Muscle layer of duodenum (tissue), 2 donors: ENCODE data around the gene HSPA9.

Experiments used
- H3K27ac ChIP-seq: one replicate; pipeline ENCODE4 v1.7.0; 2013; ENCODE audit warnings: mild to moderate bottlenecking, low read length
- H3K27me3 ChIP-seq: one replicate; pipeline ENCODE4 v1.7.0; 2013; ENCODE audit warnings: low read depth, mild to moderate bottlenecking, control low read depth, low read length
- H3K36me3 ChIP-seq, 2 donors: one replicate each; pipeline ENCODE4 v1.7.0; 2013; ENCODE audit warnings: low read length in 2 of 2, control low read depth in 1 of 2, mild to moderate bottlenecking in 1 of 2; ENCODE audit not compliant: insufficient read depth in 2 of 2, control insufficient read depth in 1 of 2
- H3K4me1 ChIP-seq, 2 donors: one replicate each; pipeline ENCODE4 v1.7.0; 2013; ENCODE audit warnings: low read length in 2 of 2, mild to moderate bottlenecking in 2 of 2, control low read depth in 1 of 2, moderate library complexity in 1 of 2; ENCODE audit not compliant: insufficient read depth in 2 of 2, control insufficient read depth in 1 of 2
- H3K4me3 ChIP-seq, 2 donors: one replicate each; pipeline ENCODE4 v1.7.0; 2013; ENCODE audit warnings: low read length in 2 of 2, low read depth in 1 of 2, mild to moderate bottlenecking in 1 of 2
- H3K9me3 ChIP-seq, 2 donors: one replicate each; pipeline ENCODE4 v1.7.0; 2013; ENCODE audit warnings: low read length in 2 of 2, control low read depth in 1 of 2, mild to moderate bottlenecking in 1 of 2; ENCODE audit not compliant: control insufficient read depth in 1 of 2
- donor health status: healthy.

The HSPA9 gene

GRCh38 chr5:138605254-138605972 lies 30.2 kb upstream of the HSPA9 start:
- Histone ChIP-seq H3K4me1 (peaks cover 0 to 5% of the 10 kb centered on the region in 2 donors), H3K36me3 (no peaks in the 10 kb centered on the region), H3K9me3 (no peaks in the 10 kb centered on the region), H3K27ac (no peak overlapping the region), H3K27me3 (no peaks in the 10 kb centered on the region), H3K4me3 (no peak overlapping the region)

DNA sequence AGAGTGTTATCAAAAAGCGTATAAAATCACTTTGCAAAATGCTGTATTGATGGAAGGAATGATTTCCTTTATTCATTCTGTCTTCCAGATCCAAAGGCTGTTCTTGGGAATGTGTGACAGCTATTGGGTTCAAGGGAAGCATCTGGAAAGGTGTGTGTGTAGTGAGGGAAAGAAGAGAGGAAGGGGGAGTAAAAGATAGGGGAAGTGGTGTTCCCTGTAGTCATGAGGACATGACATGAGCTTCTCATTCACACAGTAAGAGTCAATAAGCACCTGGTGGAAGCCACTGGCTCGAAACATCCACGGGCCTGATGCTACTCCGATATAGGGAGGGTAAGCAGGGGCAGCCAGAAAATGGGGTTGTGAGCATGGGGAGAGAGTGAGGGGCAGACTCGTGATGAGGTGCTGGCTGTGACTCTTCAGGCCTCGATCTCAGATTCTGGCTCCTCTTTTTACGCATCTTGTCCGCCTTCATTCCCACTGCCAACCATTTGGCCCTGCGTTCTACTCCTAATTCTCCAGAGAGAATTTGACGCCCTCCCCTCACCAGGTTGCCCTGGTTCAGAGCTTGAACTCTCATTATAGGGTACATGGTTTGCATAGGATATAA lies 29.1 kb upstream of the HSPA9 start:
- H3K27me3 ChIP-seq: no peaks in the 10 kb centered on the region
- H3K36me3 ChIP-seq: no peaks in the 10 kb centered on the region
- no peaks in the 10 kb centered on the region for H3K4me1 ChIP-seq
- H3K27ac ChIP-seq: no peak overlapping the region
- no peak overlapping the region for H3K4me3 ChIP-seq
- no peaks in the 10 kb centered on the region for H3K9me3 ChIP-seq

DNA sequence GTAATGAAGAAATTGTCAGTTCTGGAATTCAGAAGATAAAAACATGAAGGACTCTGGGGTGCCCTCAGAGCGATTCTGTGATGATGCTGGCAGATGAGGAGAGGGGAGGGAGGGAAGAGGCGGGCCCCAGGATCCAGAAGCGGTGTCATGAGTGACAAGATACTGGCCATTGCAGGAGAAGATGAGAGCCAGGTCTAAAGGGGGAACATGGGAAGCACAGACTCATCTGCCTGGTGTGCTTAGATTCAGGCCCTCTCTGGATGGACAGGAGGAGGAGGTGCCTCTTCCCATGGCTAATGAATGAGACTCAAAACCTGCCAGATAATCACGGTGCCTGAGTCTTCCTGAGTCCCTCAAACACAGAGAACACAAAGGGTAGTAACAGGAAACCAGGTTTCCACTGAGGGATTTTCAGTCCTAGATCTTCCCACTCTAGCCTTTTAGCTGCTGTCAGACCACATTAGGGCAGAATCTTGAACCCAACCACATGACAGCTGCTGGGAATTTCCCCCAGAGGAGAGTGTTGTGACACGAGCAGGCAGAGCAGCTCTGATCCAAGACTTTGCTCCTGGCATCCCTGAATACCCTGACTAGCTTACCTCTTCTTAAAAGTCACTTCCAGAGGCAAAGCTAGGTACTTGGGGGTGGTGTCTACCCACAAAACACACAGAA lies 28.2 kb upstream of the HSPA9 start:
- H3K27ac ChIP-seq: no peak overlapping the region
- H3K4me1 ChIP-seq: no peaks in the 10 kb centered on the region

DNA sequence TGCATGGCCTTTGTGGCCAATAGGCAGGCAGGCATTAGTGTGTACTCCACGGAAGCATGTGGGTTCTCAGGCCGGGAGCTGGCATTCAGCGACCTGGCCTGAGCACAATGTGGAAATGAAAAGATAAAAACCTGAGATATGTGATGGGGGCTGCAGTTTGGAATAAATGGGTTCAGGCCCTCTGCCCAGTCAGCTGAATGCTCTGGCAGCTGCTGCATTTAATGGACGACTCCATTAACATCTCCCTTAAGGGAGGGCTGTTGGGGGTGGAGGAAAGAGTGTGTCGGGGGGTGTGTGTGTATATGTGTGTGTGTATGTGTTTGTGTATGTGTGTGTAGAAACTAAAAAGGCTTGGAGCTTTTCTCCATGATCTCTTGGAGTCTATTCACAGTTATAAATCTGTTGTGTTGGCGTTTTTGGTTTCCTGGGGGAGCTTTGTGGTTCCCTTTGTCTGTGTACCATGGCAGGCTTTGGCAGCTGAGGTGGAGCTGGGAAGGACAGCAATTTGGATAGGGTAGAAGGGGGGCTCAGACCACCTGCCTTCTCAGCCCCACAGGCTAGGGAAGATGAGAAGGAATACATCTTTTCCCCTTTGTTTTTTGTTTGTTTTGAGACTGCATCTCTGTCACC lies 27.3 kb upstream of the HSPA9 start:
- no peaks in the 10 kb centered on the region for H3K27me3 ChIP-seq
- H3K36me3 ChIP-seq: no peaks in the 10 kb centered on the region
- no peak overlapping the region for H3K27ac ChIP-seq
- no peaks in the 10 kb centered on the region for H3K9me3 ChIP-seq
- H3K4me3 ChIP-seq: no peak overlapping the region
- no peaks in the 10 kb centered on the region for H3K4me1 ChIP-seq

More for the DNA sequence above, 28.2 kb upstream of the HSPA9 start:
- Histone ChIP-seq H3K36me3 (no peaks in the 10 kb centered on the region), H3K4me3 (no peak overlapping the region), H3K27me3 (no peaks in the 10 kb centered on the region), H3K9me3 (no peaks in the 10 kb centered on the region)

GRCh38 chr5:138601444-138601843 lies 26.2 kb upstream of the HSPA9 start:
- H3K4me3 ChIP-seq: no peak overlapping the region
- no peak overlapping the region for H3K27ac ChIP-seq
- no peaks in the 10 kb centered on the region for H3K36me3 ChIP-seq
- H3K27me3 ChIP-seq: no peaks in the 10 kb centered on the region
- no peaks in the 10 kb centered on the region for H3K4me1 ChIP-seq
- no peaks in the 10 kb centered on the region for H3K9me3 ChIP-seq

GRCh38 chr5:138600446-138600845 lies 25.2 kb upstream of the HSPA9 start:
- Histone ChIP-seq H3K27me3 (no peaks in the 10 kb centered on the region), H3K4me3 (no peak overlapping the region), H3K36me3 (no peaks in the 10 kb centered on the region), H3K27ac (no peak overlapping the region), H3K4me1 (no peaks in the 10 kb centered on the region), H3K9me3 (no peaks in the 10 kb centered on the region)

- H3K36me3 ChIP-seq: no peaks in the 10 kb centered on the region
- H3K27me3 ChIP-seq: no peaks in the 10 kb centered on the region
- no peak overlapping the region for H3K4me3 ChIP-seq
- no peaks in the 10 kb centered on the region for H3K9me3 ChIP-seq
- no peak overlapping the region for H3K27ac ChIP-seq
- no peaks in the 10 kb centered on the region for H3K4me1 ChIP-seq
These were observed 22.6 kb upstream of the HSPA9 start for GRCh38 chr5:138597661-138598400.

- Histone ChIP-seq H3K4me3 (no peak overlapping the region), H3K27me3 (no peaks in the 10 kb centered on the region), H3K4me1 (no peaks in the 10 kb centered on the region), H3K9me3 (no peaks in the 10 kb centered on the region), H3K36me3 (no peaks in the 10 kb centered on the region), H3K27ac (no peak overlapping the region)
These were observed 21.1 kb upstream of the HSPA9 start for GRCh38 chr5:138596105-138596881.

GRCh38 chr5:138595180-138595795 lies 20.1 kb upstream of the HSPA9 start:
- H3K9me3 ChIP-seq: no peaks in the 10 kb centered on the region
- no peak overlapping the region for H3K27ac ChIP-seq
- no peaks in the 10 kb centered on the region for H3K4me1 ChIP-seq
- no peak overlapping the region for H3K4me3 ChIP-seq
- no peaks in the 10 kb centered on the region for H3K36me3 ChIP-seq
- H3K27me3 ChIP-seq: no peaks in the 10 kb centered on the region

DNA sequence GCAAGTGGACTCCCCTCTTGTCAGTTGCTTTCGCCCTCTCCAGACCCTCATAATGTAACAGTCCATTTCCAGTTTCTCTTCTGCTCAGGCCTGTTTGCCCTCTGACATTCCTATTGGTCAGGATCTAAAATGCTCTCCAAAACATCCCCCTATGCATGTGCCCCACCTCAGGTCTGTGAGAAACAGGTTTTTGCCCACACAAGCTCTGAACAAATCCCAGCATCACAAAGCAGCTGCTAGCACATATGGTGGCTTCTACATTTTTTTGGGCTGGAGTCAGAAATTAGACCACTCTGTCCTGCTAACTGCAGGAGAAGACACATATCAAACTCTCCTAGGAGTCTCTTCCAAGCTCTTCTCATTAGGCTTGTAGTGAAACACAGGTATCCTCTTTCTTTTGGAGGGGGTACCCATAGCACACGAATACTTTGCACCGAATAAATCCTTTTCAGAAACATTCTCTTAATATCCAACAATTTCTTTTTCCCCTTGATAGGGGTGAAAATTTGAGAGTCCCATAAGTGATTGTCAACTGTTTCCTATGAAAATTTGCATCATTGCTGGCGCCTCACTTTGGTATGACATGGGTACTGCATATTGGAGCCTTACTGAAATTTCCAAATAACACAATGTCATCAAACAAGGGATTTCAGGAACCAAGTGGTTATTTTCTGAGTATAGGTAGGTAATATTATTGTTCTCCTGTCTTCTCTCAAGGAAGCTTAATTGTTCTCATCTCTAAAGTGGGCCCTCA lies 19.3 kb upstream of the HSPA9 start:
- Histone ChIP-seq H3K9me3 (no peaks in the 10 kb centered on the region), H3K4me1 (no peaks in the 10 kb centered on the region), H3K4me3 (no peak overlapping the region), H3K36me3 (no peaks in the 10 kb centered on the region), H3K27ac (no peak overlapping the region), H3K27me3 (no peaks in the 10 kb centered on the region)
